Stimulated activated CD8-positive, alpha-beta memory T cell treated with anti-CD3 and anti-CD28 coated beads, Interleukin-12 subunit alpha, Interleukin-12 subunit beta, amount 100 ng/mL, for 4 hours (primary cell): ENCODE measurements around the gene PABPN1.
A peak's percentile ranks its signal among the peaks of the same experiment; 100 is the strongest.
"Not testable (repeated sequence)": the region's sequence is repeated elsewhere in the genome, so short reads cannot be mapped to it uniquely, and the experiment has no call there.

Experiments
- DNase-seq: peaks from one replicate; pipeline ENCODE4 v3.0.0-alpha.2; 2020; ENCODE audit warnings: low read depth

The PABPN1 gene, protein sequence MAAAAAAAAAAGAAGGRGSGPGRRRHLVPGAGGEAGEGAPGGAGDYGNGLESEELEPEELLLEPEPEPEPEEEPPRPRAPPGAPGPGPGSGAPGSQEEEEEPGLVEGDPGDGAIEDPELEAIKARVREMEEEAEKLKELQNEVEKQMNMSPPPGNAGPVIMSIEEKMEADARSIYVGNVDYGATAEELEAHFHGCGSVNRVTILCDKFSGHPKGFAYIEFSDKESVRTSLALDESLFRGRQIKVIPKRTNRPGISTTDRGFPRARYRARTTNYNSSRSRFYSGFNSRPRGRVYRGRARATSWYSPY

DNA sequence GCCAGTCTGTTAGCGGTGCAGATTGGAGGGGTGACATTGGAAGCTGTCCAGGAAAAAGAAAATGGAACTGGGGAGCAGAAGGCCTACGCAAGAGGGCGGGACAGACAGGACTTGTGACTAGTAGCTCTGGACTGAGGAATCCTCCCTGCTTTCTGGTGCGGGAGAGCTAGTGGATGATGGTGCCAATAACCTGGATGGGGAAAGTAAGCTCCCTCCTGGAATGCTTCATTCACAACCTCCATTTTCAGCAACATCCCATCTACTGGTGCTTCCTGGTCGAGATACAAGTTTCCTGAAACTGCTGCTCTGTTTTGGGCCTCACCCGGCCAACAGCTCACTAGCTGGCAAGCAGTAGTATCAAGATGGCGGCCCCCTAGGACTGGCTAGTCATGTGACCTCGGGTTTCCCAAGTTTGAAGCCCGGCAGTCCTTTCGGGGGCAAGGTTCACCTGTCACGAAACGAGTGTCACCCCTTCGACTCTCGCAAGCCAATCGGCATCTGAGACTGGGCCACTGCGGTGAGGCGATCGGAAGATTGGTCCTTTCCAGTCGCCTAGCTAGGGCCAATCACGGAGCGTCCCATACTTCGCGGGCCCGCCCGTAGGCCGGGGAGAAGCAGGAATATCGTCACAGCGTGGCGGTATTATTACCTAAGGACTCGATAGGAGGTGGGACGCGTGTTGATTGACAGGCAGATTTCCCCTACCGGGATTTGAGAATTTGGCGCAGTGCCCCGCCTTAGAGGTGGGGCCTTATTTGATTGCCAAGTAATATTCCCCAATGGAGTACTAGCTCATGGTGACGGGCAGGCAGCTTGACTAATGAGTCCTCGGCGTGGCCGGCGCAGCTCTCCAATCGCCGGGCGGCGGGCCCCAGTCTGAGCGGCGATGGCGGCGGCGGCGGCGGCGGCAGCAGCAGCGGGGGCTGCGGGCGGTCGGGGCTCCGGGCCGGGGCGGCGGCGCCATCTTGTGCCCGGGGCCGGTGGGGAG lies at the start of gene PABPN1:
Gene PABPN1 (plus strand): TSS at position 874 of the 988 bp plus-strand sequence. CDS start 13 bp downstream, at position 887.
- peak; percentile 92 for DNase-seq

DNA sequence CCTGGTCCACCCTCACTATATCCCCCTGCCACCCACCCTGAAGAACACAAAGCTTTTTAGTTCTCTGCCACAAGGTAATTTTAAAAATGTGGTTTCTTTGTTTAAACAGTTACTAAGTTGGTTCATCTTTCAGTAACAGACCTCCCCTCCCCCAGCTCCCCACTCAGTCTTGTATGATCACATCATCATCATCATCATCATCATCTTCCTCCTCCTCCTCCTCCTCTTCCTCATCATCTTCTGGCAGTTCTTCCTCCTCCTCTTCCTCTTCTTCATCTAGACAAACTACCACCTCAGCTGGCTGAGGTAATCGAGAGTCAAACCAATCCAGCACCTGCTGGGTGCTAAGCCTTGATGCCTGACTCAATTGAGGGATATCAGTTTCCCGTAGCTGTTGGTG lies 45.8 kb upstream of the PABPN1 start:
- DNase-seq, result no peak

DNA sequence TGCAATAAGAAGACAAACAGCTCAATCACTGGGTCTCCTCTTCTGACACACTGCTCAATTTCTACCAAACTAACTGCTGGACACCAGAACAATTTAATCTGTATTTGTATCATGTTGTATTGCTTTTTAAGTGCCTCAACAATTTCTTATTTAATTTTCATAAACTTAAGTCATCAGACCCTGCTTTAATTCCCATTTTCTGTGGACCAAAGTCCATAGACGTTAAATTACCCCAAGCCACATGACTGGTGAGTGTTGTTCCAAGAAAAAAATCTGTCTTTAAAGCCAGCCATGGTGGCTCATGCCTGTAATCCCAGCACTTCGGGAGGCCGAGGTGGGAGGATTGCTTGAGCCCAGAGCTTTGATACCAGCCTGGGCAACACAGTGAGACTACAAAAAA lies 44.1 kb upstream of the PABPN1 start:
- no peak for DNase-seq

DNA sequence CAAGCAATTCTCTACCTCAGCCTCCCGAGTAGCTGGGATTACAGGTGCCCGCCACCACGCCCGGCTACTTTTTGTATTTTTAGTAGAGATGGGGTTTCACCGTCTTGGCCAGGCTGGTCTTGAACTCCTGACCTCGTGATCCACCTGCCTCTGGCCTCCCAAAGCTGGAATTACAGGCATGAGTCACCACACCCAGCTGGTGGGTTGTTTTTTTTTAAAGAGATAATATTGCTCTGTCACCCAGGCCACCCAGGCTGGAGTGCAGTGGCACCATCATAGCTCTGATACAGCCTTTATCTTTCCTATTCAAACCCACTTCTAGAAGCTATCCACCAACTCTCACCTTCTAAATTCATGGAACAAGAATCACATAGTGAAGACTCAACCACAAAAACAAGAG lies 43.3 kb upstream of the PABPN1 start:
- not testable (repeated sequence) for DNase-seq

DNA sequence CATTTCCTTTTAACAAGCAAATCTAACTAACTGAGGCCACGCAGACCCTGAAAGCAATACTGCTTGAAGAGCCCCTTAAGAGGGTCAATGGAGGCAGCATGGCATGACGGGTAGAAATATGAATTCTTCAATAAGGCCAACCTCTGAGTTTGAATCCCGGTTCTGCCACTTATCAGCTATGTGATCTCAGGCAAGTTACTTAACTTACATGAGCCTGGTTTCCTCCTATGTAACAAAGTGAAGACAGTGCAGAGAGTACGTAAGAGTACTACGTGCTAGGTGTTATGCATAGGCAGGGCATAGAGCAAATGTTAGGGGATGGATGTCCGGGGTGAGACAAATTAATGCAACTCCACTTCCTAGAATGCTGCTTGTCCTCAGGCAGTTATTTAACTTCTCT lies 40.0 kb upstream of the PABPN1 start:
- DNase-seq, result no peak

DNA sequence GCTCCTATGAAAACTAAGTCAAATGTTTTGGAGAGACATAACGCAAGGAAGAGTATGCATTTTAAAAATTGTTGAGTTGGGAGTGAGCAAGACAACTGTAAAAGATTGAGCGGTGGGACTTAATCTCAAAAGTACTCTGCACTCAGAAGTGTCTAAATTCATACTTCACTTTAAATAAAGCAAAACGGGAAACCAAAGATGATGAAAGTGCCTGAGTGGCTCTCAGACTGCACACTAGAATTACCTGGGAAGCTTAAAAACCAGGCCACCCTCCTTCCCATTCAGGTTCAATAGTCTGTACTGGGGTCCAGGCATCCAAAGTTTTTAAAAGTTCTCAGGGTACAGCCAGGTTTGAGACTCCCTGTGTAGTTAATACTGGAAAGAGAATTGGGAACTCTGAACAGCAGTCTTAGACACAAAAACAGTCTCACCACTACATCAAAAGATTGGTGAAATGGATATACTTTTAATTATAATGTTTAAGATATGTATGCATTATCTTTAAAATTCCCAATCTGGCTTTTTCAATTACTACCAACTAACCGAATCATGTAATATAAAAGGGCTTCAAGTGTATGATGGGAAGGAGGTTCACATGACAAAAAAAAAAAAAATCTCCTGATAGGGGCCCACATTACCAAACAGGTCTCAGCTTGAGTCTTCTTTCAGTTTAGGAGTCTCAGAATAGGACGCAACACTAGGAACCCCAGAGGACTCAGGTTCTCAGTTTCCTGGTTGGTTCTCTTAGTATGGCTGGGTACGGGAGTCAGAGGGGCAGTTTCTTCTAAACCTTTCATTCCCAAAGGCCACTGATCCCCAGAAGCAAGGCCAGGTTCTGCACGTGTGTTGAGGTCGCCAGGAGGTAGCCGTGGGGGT lies 36.4 kb upstream of the PABPN1 start:
- no peak for DNase-seq

DNA sequence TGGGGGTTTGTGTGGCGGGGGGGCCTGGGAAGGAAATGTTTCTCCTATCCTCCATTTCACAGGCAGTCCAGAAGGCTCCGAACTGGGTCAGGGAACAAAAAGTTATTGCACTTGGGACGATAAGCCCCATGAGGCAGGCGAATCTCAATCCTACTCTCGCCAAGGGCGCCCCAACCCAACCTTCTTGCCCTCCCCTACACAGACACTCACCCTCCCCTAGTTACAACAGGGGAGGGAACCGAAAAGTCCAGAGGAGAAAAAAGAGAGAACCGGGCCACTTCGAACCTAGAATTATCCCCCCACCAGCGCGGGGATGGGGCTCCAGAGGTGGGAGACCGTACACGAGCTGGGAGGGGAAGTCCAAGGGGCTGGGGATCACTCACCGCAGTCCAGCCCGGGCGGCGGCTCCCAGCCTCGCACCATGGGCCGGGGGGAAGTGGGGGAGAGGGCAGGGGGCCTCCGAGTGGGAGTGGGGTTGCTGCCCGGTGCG lies 35.7 kb upstream of the PABPN1 start:
- DNase-seq, result no peak

DNA sequence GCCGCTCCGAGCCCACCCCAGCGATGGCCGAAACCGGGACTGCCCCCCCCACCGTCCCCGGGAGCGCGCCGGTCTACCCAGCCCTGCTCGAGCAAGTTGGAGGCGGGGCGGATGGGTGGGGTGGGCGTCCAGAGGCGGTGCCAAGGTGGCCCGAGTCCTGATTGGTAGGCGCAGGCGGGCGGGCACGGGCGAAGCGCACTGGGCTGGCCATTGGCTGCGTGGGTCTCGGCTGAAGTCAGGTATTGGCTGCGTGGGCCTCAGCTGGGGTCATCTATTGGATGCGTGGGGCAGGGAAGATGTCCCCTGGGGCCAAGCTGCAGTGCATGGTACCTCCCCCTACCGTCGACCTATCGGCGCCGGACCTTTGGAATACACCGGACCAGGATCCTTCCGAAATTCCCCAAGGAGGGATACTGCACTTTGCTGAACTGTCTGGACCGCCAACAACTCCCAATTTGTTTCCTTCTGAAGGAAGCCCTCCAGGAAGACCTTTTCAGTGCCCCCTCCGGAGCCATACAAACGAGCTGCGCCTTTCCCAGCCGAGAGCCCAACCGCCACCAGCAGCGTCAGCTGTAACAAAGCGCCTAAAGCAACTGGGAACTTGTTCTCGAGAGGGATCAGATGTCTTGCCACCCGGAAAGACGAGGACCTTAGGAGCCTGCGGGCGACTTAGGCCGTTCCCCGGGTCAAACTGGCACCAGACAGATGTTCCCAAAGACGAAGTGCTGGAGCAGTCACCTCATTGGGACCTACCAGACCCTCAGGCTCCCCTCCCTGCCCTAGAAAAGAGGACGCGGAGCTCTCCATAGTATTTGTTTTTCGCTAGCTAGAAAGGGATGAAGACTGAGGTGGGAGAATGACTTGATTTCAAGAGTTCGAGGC lies 35.0 kb upstream of the PABPN1 start, which contains the start of gene HOMEZ:
Gene HOMEZ (minus strand): TSS at position 113 of the 882 bp plus-strand sequence. CDS start 180 bp downstream, outside the sequence.
- peak; percentile 96 for DNase-seq

DNA sequence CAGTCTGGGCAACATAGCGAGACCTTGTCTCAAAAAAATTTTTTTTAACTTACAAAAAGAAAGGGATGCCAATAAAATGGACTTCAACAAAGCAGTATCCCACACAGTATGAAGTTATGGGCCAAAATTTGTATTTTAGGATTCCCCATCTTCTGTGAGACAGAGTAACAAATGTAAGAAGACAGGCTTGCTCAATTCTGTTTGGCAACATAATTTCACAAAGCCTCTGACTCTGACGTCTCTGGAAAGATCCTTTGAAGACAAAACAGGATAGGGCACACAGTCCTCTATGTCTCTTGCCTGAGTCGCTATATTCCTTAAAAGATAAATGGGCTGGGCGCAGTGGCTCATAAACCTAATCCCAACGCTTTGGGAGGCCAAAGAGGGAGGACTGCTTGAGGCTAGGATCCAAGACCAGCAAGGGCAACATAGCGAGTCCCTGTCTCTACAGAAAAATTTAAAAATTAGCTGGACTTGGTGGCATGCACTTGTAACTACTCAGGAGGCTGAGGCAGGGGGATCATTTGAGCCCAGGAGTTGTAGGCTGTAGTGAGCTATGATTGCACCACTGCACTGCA lies 34.3 kb upstream of the PABPN1 start:
- DNase-seq, result no peak

DNA sequence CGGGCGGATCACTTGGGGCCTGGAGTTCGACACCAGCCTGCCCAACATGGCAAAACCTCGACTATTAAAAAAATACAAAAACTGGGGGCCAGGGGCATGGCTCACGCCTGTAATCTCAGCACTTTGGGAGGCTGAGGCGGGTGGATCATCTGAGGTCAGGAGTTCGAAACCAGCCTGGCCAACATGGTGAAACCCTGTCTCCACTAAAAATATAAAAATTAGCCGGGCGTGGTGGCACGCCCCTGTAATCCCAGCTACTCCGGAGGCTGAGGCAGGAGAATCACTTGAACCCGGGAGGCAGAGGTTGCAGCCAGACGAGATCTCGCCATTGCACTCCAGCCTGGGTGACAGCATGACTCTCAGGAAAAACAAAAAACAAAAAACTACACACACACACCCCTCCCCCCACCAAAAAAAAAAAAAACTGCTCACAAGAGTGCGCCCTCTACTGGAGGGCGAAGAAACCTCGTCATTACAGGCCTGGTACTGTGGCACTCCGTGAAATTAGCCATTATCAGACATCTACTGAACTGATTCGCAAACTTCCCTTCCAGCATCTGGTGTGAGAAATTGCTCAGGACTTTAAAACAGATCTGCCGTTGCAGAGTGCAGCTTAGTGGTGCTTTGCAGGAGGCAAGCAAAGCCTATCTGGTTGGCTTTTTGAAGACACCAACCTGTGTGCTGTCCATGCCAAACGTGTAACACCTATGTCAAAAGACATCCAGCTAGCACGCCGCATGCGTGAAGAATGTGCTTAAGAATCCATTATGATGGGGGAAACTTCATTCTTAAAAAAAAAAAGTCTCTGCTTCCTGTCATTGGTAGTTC lies 26.3 kb upstream of the PABPN1 start:
- DNase-seq, result no peak

DNA sequence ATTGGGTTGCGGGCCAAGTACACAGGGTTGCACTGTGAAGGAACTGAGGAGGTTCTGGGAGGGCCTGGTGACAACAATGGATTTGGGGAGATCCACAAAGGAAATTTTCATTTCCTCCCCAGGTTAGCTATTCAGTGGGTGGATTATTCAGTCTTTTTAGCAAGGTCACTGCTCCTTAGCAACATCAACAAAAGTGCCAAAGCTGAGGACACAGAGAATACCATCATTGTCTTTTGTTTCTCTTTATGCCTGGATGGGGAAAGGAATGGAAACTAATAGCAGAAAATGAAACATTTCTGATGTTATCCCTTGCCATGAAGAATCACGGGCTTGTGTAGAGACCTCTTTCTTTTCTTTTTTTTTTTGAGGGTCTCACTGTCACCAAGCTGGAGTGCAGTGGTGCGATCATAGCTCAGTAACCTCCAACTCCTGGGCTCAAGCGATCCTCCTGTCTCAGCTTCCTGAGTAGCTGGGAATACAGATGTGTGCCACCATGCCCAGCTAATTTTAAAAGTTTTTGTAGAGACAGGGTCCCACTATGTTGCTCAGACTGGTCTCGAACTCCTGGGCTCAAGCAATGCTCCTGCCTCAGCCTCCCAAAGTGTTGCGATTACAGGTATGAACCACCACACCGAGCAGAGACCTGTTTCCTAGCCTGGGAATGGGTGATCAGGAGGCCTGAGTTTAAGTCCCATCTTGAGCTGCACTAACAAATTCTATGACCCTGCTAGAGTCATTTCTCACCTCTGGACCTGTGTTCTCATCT lies 25.1 kb upstream of the PABPN1 start:
- DNase-seq, result no peak

DNA sequence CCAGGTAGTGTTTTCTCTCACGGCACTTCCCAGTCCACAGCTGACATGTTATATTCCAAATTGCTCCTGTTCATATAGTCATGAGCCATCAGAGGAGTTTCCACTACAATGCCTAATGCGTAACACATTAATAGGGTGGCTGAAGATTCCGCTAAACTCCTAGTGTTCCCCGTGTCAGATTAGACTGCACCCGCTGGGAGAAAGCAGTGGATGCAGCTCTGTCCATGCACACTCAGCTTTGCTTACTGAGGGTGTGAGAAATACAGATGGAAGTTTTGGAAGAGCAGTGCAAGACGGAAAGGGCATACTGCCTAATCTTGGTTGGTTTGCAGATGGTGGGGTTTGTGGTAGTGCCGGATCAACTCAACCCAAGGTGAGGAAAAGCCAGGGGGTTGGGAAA lies 24.2 kb upstream of the PABPN1 start:
- DNase-seq, result no peak

DNA sequence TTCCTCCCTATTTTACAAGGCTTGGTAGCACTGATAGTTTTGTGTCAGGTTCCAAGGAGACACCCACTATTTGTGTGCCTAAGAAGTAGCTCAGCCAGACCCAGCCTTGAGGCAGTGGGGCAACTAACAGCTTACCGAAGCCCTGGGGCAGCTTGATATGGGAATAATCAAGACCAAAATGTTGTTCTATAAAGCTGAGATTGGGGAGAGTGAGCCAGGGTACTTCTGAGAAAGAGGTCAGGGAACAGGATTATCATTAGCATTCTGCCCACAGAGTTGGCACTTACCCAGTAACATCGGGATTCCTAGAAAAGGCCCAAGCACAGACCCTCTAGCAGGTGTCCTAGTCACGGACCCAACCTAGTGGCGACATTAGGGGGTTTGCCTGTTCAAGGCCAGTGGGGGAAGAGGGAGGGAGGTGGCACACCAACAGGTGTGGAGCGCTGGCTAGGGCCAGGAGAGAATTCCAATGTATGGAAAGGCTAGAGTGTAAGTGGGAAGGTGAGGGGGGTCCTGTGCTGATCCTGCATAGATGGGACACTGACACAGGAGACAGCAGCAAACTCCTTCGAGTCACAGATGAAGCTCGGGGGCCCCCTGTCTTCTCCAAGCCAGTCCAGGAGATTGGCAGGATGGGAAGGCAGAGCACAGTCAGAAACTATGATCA lies 23.5 kb upstream of the PABPN1 start:
- DNase-seq, result no peak

DNA sequence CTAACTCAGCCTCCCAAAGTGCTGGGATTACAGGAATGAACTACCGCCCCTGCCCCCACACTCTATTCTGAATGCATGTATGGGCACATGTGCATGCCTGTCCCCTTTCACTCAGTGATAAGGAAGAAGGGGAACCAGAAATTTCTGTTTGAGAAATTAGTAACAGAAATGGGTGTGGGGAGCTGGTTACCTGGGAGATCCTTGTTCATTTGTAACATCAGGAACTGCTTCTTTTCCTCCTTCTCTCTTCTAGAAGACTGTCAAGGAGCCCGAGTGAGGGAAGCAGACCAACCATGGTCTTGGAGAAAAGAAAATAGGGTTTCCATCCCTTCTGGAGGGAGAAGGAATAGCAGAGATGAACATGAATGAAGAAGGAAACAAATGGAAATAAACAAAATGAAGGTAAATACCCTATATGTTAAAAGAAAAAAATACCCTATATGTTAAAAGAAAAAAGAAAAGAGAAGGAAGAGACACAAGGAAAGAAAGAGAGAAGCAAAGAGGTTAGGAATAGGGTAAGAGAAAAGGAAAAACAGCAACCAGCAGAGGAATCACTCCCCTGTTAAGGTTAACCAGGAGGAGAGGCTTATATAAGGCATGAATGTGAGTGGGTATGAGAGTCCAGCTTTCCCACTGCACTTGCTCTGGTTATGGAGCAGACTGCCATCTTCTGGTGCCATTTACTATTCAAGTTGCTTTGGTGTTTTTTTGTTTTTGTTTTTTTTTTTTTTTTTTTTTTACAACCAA lies 21.9 kb upstream of the PABPN1 start:
- DNase-seq, result no peak

DNA sequence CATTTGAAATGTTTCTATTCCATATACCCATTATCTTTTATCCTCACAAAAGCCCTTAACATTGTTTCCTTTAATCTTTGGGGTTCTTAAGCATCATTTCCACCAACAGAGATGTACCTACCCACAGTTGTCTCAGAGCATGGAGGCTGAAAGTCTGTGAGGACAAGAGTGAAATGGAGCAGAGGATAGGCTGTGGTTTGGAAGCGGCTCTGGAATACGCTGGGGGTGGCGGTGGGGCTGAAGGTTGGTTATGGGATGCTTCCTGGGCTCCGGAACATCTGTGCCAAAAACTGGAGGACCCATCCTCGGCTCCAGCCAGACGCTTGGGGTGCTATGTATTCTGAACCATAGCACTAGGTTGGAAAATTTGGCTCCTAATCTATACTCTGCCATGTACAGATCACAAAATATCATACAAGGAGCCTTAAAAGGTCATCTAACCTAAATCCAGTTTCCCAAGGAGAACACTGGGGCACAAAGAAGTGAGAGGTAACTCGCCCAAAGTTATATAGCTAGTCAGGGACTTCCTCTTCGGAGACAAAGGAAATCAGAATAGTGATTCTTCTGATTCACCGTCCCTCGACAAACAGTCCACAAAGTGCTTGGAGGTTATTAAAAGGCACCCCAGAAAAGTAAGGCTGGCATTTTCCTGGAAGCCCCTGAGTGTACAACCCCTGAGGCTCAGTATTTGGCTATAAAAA lies 21.1 kb upstream of the PABPN1 start:
- no peak for DNase-seq

DNA sequence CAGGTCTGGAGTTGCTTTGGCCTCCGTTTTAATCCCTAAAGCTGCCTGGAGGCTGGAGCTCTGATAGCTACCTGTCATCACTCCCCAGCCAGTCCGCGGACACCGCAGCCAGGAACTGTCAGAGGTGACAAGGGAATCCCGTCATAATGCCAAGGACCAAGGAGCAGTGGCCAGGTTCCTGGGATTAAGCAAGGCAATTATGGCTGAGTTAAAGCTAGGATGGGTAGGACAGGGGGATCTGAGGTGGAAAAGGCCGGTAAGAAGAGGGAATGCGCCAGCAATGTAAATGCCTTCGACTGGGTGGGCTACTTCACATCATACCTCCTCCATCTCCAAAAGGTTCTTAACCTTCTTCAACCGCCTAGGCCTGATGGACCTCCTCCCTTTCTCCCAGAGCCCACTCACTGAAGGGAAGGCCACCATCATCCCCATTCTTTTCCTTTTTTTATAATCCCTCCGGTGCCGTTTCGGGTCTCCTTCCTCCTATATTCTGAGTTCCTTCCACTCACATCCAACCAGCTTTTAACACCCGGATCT lies 20.5 kb upstream of the PABPN1 start:
- no peak for DNase-seq
